Esophagus muscularis mucosa (tissue), 4 donors: Measurements from ENCODE around the gene SH2B2. TPM values are rescaled to one million over a fixed set of nuclear protein-coding genes. Genes with fewer than 3 reads are reported as not detected.

Source experiments
- DNase-seq: peaks from one replicate; pipeline ENCODE4 v3.0.0-alpha.2; 2017; ENCODE audit errors: extremely low spot score
- H3K27ac ChIP-seq, 4 donors: fragments of 200-600 bp; sonication (generic); replicated peaks in 1 of 4; 1 replicate in 3 of 4; 2 replicates in 1 of 4; pipeline ENCODE4 v1.5.1; 2016 to 2019; ENCODE audit warnings: mild to moderate bottlenecking in 1 of 4
- H3K27me3 ChIP-seq, 4 donors: fragments of 200-600 bp; sonication (generic); one replicate each; pipeline versions ENCODE4 v1.5.1 to v1.6.0; 2016 to 2019
- H3K36me3 ChIP-seq, 4 donors: fragments of 200-600 bp; sonication (generic); one replicate each; pipeline ENCODE4 v1.5.1; 2016 to 2019
- H3K4me1 ChIP-seq, 4 donors: fragments of 200-600 bp; sonication (generic); one replicate each; pipeline ENCODE4 v1.5.1; 2016 to 2019
- H3K4me3 ChIP-seq, 4 donors: fragments of 200-600 bp; sonication (generic); 1 replicate in 2 of 4; 2 replicates in 2 of 4; pipeline ENCODE4 v1.5.1; 2016 to 2019; ENCODE audit warnings: mild to moderate bottlenecking in 4 of 4, moderate library complexity in 1 of 4
- H3K9me3 ChIP-seq, 4 donors: fragments of 200-600 bp; sonication (generic); 1 replicate in 3 of 4; 2 replicates in 1 of 4; pipeline ENCODE4 v1.5.1; 2016 to 2019
- CTCF ChIP-seq, 3 experiments: fragments of 200-600 bp in 2 of 3; fragments of 450-650 bp in 1 of 3; sonication (generic) in 2 of 3; IDR thresholded peaks; one replicate each; pipeline ENCODE4 v1.5.1; 2017 to 2019; ENCODE audit warnings: antibody characterized with exemption in 3 of 3, mild to moderate bottlenecking in 2 of 3, moderate library complexity in 1 of 3
- EP300 ChIP-seq: sonication (generic); formaldehyde crosslinking; IDR thresholded peaks from one replicate; pipeline ENCODE4 v1.6.1; 2017; ENCODE audit warnings: antibody characterized with exemption
- POLR2A ChIP-seq: fragments of 450-650 bp; IDR thresholded peaks from one replicate; pipeline ENCODE4 v1.6.1; 2017; ENCODE audit warnings: antibody characterized with exemption, moderate library complexity, mild to moderate bottlenecking, low read depth
- POLR2AphosphoS5 ChIP-seq, 2 donors: sonication (generic); formaldehyde crosslinking; IDR thresholded peaks; one replicate each; pipeline ENCODE4 v1.6.1; 2017; ENCODE audit warnings: antibody characterized with exemption in 2 of 2
- WGBS: methylation state at CpG from one replicate; pipeline ENCODE4 v1.1.5; 2018; 5-methylcytosine and 5-hydroxymethylcytosine counted together
- intact Hi-C: fragments of 100-400 bp; cut with DNase I; formaldehyde crosslinking; loops from one replicate; pipeline ENCODE4 v1.15.1; 2023
- total RNA-seq, 4 donors: library from RNA; depleted of rRNA; stranded (reverse); fragments of >200 nt; gene quantifications; one replicate each; pipeline versions ENCODE4 v1.1.0 to v1.2.1, GENCODE V29; 2016

SH2B2 gene
- total RNA-seq, 4 donors from 2014 or later, result 3.7 to 10.9 (median 8.9) TPM

GRCh38 chr7:102248081-102248455 lies 38.6 kb upstream of the SH2B2 start:
- Histone ChIP-seq H3K27me3 (no peaks in the 10 kb centered on the region), H3K9me3 (no peaks in the 10 kb centered on the region), H3K4me1 (no peaks in the 10 kb centered on the region), H3K27ac (no peak overlapping the region), H3K36me3 (peaks cover 8 to 70% (median 59%) of the 10 kb centered on the region in 4 donors), H3K4me3 (no peak overlapping the region)
- TF ChIP-seq CTCF (IDR thresholded peaks at IDR 0.05) (no peak), EP300 (no peak), POLR2A (no peak), POLR2AphosphoS5 (IDR thresholded peaks at IDR 0.05) (no peak)
- no peak for DNase-seq
- intact Hi-C loops, result no loop called here
- 84% methylated on average over 9 of the region's 14 CpGs for WGBS

- no peak overlapping the region for H3K27ac ChIP-seq
- no peak overlapping the region for H3K4me3 ChIP-seq
- H3K9me3 ChIP-seq, result no peaks in the 10 kb centered on the region
- peaks cover 5 to 63% (median 56%) of the 10 kb centered on the region in 4 donors for H3K36me3 ChIP-seq
- WGBS, result 93% methylated on average over 49 of the region's 117 CpGs
- intact Hi-C loops, result no loop called here
- H3K27me3 ChIP-seq, result no peaks in the 10 kb centered on the region
- H3K4me1 ChIP-seq, result no peaks in the 10 kb centered on the region
- DNase-seq, result no peak
- TF ChIP-seq CTCF (IDR thresholded peaks at IDR 0.05), result no peak
- no peak for TF ChIP-seq POLR2A
- no peak for TF ChIP-seq EP300
- TF ChIP-seq POLR2AphosphoS5 (IDR thresholded peaks at IDR 0.05), result no peak
These were observed 37.9 kb upstream of the SH2B2 start for GRCh38 chr7:102248456-102249395.

- Histone ChIP-seq H3K9me3 (no peaks in the 10 kb centered on the region), H3K27me3 (no peaks in the 10 kb centered on the region), H3K36me3 (peaks cover 5 to 39% (median 34%) of the 10 kb centered on the region in 4 donors), H3K27ac (no peak overlapping the region), H3K4me1 (no peaks in the 10 kb centered on the region), H3K4me3 (no peak overlapping the region)
- intact Hi-C loops, result no loop called here
- no peak for TF ChIP-seq CTCF (IDR thresholded peaks at IDR 0.05)
- DNase-seq, result no peak
- 78% methylated on average over 7 of the region's 7 CpGs for WGBS
These were observed 34.9 kb upstream of the SH2B2 start for GRCh38 chr7:102251531-102252365.

GRCh38 chr7:102252366-102252982 lies 34.2 kb upstream of the SH2B2 start:
- Histone ChIP-seq H3K4me1 (no peaks in the 10 kb centered on the region), H3K27ac (no peak overlapping the region), H3K9me3 (no peaks in the 10 kb centered on the region), H3K4me3 (no peak overlapping the region), H3K36me3 (peaks cover 5 to 33% (median 30%) of the 10 kb centered on the region in 4 donors), H3K27me3 (no peaks in the 10 kb centered on the region)
- no peak for DNase-seq
- WGBS, result 80% methylated on average over 11 of the region's 11 CpGs
- intact Hi-C loops, result no loop called here
- no peak for TF ChIP-seq EP300
- no peak for TF ChIP-seq POLR2A
- no peak for TF ChIP-seq CTCF (IDR thresholded peaks at IDR 0.05)
- no peak for TF ChIP-seq POLR2AphosphoS5 (IDR thresholded peaks at IDR 0.05)
